Neuronal stem cell (in vitro differentiated cells): ENCODE data around the gene CAMTA1.
A peak's percentile ranks its signal among the peaks of the same experiment; 100 is the strongest.

Experiments used
- DNase-seq: peaks from one replicate; pipeline ENCODE4 v3.0.0-alpha.2; 2013; ENCODE audit warnings: low spot score
- H2AFZ ChIP-seq: one replicate; pipeline ENCODE4 v1.6.1; 2013; ENCODE audit warnings: mild to moderate bottlenecking, low read length, inconsistent platforms
- H2AK5ac ChIP-seq: 2 replicates; pipeline ENCODE4 v1.6.1; 2013; ENCODE audit warnings: low read depth, mild to moderate bottlenecking, inconsistent platforms, low read length, moderate library complexity, mixed read lengths
- H2BK120ac ChIP-seq: 2 replicates; pipeline ENCODE4 v1.6.1; 2013; ENCODE audit warnings: low read depth, mild to moderate bottlenecking, inconsistent platforms, low read length, moderate library complexity, mixed read lengths
- H2BK12ac ChIP-seq: one replicate; pipeline ENCODE4 v1.6.1; 2013; ENCODE audit warnings: low read length, inconsistent platforms
- H2BK15ac ChIP-seq: 2 replicates; pipeline ENCODE4 v1.6.1; 2013; ENCODE audit warnings: mild to moderate bottlenecking, low read length, inconsistent platforms, mixed read lengths
- H2BK5ac ChIP-seq: one replicate; pipeline ENCODE4 v1.6.1; 2013; ENCODE audit warnings: inconsistent platforms, mild to moderate bottlenecking, low read length, moderate library complexity
- H3K14ac ChIP-seq: one replicate; pipeline ENCODE4 v1.6.1; 2013; ENCODE audit warnings: low read length, inconsistent platforms
- H3K18ac ChIP-seq: 2 replicates; pipeline ENCODE4 v1.6.1; 2013; ENCODE audit warnings: low read length, inconsistent platforms
- H3K23ac ChIP-seq: 2 replicates; pipeline ENCODE4 v1.6.1; 2013; ENCODE audit warnings: low read depth, mild to moderate bottlenecking, mixed read lengths, low read length, inconsistent platforms; ENCODE audit not compliant: poor library complexity
- H3K27ac ChIP-seq: replicated peaks from 3 replicates; pipeline ENCODE4 v1.5.1; 2013; ENCODE audit warnings: low read length, inconsistent platforms
- H3K27me3 ChIP-seq, 3 experiments: 2 replicates each; pipeline ENCODE4 v1.6.1; 2013; ENCODE audit warnings: low read length in 3 of 3, mild to moderate bottlenecking in 2 of 3, inconsistent platforms in 1 of 3, low read depth in 1 of 3, mixed read lengths in 1 of 3, moderate library complexity in 1 of 3; ENCODE audit not compliant: control insufficient read depth in 3 of 3, insufficient read depth in 3 of 3
- H3K36me3 ChIP-seq, 2 donors: replicated peaks in 1 of 2; 2 replicates each; pipeline ENCODE4 v1.6.1; 2013; ENCODE audit warnings: low read length in 2 of 2; ENCODE audit not compliant: control insufficient read depth in 2 of 2, insufficient read depth in 2 of 2
- H3K4ac ChIP-seq: 2 replicates; pipeline ENCODE4 v1.6.1; 2013; ENCODE audit warnings: inconsistent platforms, mild to moderate bottlenecking, low read length, moderate library complexity
- H3K4me1 ChIP-seq, 2 donors: 1 replicate in 1 of 2; 2 replicates in 1 of 2; pipeline ENCODE4 v1.6.1; 2013; ENCODE audit warnings: low read length in 2 of 2, low read depth in 1 of 2; ENCODE audit not compliant: control insufficient read depth in 2 of 2, insufficient read depth in 1 of 2
- H3K4me2 ChIP-seq: one replicate; pipeline ENCODE4 v1.6.1; 2013; ENCODE audit warnings: mild to moderate bottlenecking, low read length, inconsistent platforms; ENCODE audit not compliant: insufficient read depth, poor library complexity, severe bottlenecking
- H3K4me3 ChIP-seq, 2 donors: 2 replicates each; pipeline ENCODE4 v1.5.1; 2013; ENCODE audit warnings: low read length in 2 of 2, mild to moderate bottlenecking in 2 of 2, inconsistent platforms in 1 of 2, moderate library complexity in 1 of 2
- H3K79me1 ChIP-seq: one replicate; pipeline ENCODE4 v1.6.1; 2013; ENCODE audit warnings: low read depth, mild to moderate bottlenecking, inconsistent platforms, low read length, moderate library complexity
- H3K9ac ChIP-seq: one replicate; pipeline ENCODE4 v1.6.1; 2013; ENCODE audit warnings: mild to moderate bottlenecking, low read depth, low read length, inconsistent platforms; ENCODE audit not compliant: poor library complexity
- H3K9me3 ChIP-seq, 2 donors: replicated peaks in 1 of 2; 2 replicates each; pipeline versions ENCODE3 to v1.6.1; 2013; ENCODE audit warnings: low read length in 2 of 2, mild to moderate bottlenecking in 2 of 2, inconsistent platforms in 1 of 2, low read depth in 1 of 2, mixed read lengths in 1 of 2, moderate library complexity in 1 of 2; ENCODE audit not compliant: control insufficient read depth in 2 of 2, insufficient read depth in 1 of 2
- H4K8ac ChIP-seq: one replicate; pipeline ENCODE4 v1.6.1; 2013; ENCODE audit warnings: low read depth, mild to moderate bottlenecking, inconsistent platforms, low read length, moderate library complexity
- H4K91ac ChIP-seq: one replicate; pipeline ENCODE4 v1.6.1; 2013; ENCODE audit warnings: low read length, low read depth, mild to moderate bottlenecking, inconsistent platforms; ENCODE audit not compliant: poor library complexity
- WGBS, 2 donors: extraction: QIAGEN DNeasy Blood & Tissue Kit; methylation state at CpG; one replicate each; pipeline ENCODE4 v1.1.7; 2013; ENCODE audit warnings: missing lambda C conversion rate in 2 of 2, mixed read lengths in 1 of 2; ENCODE audit not compliant: insufficient read length in 2 of 2, insufficient replicate concordance in 1 of 2; ENCODE audit errors: extremely low coverage in 2 of 2; 5-methylcytosine and 5-hydroxymethylcytosine counted together

The CAMTA1 gene

DNA sequence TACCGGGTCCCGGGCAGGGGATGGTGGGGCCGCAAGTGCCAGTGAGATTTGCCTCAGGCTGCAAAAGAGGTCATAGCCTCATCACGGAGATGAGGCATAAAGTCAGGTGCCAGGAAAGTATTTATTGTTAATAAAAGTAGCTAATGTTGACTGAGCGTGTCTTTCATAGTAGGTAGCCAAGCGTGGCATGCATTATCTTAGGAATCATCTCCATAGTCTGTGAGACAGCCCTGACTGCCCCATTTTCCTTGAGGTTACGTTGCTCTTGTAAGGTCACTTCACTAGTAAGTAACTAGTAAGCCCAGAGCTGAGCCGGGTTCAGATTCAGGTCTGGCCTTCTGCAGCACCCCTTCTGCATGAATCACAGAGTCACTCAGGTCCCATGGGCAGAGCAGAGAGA, 174.2 kb downstream of the CAMTA1 start:
- Histone ChIP-seq H4K8ac (no peak overlapping the region), H4K91ac (no peak overlapping the region), H3K9me3 (no peaks in the 10 kb centered on the region), H3K27me3 (peaks cover 0 to 90% (median 5%) of the 10 kb centered on the region in 3 experiments), H3K9ac (no peak overlapping the region), H3K4me1 (peaks cover 3 to 19% of the 10 kb centered on the region in 2 donors), H3K36me3 (no peaks in the 10 kb centered on the region), H3K18ac (peak overlapping the region; percentile 2), H3K4me3 (peak overlapping the region in 1 of 2 donors; percentile 28), H2BK15ac (no peak overlapping the region), H3K4ac (no peak overlapping the region), H3K14ac (no peak overlapping the region), H3K27ac (no peak overlapping the region), H3K23ac (no peak overlapping the region), H2BK5ac (no peak overlapping the region), H2AFZ (no peak overlapping the region), H3K4me2 (no peak overlapping the region), H3K79me1 (no peaks in the 10 kb centered on the region), H2BK120ac (no peak overlapping the region), H2AK5ac (no peak overlapping the region), H2BK12ac (no peak overlapping the region)
- no CpG with 5 or more reads among the region's 8 CpGs for WGBS, 2 donors
- no peak for DNase-seq

DNA sequence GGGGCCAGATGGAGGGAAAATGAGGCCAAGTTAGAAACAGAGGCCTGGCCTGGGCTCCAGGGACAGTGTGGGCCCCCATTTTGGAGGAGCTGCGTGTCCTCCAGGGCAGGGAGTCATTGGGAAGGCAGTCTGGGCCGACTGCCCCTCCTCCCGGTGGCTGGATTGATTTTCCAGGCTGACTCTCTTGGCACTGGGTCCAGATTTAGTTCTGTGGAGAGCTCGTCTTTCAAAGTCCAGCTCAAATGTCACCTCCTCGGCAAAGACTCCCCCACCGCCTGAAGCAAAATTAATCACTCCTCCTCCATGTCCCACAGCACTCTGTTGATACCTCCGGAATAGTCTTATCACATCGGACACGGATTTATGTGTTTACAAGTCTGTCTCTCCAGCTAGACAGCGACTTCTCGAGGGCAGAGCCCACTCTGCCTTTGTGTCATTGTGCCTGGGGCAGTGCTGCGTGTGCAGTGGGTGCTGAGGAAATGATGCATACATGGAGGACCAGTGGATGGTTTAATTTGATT, 175.1 kb downstream of the CAMTA1 start:
- H4K8ac ChIP-seq = no peak overlapping the region
- no CpG with 5 or more reads among the region's 12 CpGs for WGBS, 2 donors

DNA sequence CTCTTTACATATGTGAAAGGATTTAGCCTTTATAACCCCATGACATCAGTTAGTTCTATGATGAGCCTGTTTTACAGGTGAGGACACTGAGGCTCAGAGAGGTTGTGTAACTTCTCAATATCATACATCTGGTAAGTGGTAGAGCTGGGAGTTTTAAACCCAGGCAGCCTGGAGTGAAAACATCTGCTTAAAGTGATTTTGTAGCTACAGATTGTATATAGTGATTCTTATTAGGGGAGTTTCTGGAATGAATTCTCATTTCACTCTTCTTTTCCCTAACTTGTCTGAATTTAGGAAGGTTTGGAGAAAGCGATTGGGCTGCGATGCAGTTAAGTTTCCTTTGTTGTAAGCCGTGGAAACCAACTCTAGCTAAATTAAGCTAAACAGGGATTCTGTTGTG, 175.6 kb downstream of the CAMTA1 start:
- Histone ChIP-seq H2BK12ac (no peak overlapping the region), H3K4me2 (no peak overlapping the region), H3K18ac (no peak overlapping the region), H3K9me3 (no peaks in the 10 kb centered on the region), H3K23ac (no peak overlapping the region), H3K27me3 (peaks cover 0 to 90% (median 5%) of the 10 kb centered on the region in 3 experiments), H3K4me3 (no peak overlapping the region), H3K4me1 (peaks cover 0 to 15% of the 10 kb centered on the region in 2 donors), H4K8ac (no peak overlapping the region), H2BK5ac (no peak overlapping the region), H2BK120ac (no peak overlapping the region), H3K14ac (no peak overlapping the region), H3K79me1 (no peaks in the 10 kb centered on the region), H3K27ac (no peak overlapping the region), H4K91ac (no peak overlapping the region), H3K4ac (no peak overlapping the region), H3K36me3 (no peaks in the 10 kb centered on the region), H3K9ac (no peak overlapping the region), H2AK5ac (no peak overlapping the region), H2BK15ac (no peak overlapping the region), H2AFZ (no peak overlapping the region)
- DNase-seq = no peak
- no CpG with 5 or more reads among the region's 3 CpGs for WGBS, 2 donors

More for the DNA sequence above, 175.1 kb downstream of the CAMTA1 start:
- Histone ChIP-seq H2BK5ac (no peak overlapping the region), H3K9me3 (no peaks in the 10 kb centered on the region), H3K18ac (no peak overlapping the region), H3K23ac (no peak overlapping the region), H3K36me3 (no peaks in the 10 kb centered on the region), H3K14ac (no peak overlapping the region), H2BK12ac (no peak overlapping the region), H3K4me2 (no peak overlapping the region), H3K4me1 (peaks cover 0 to 16% of the 10 kb centered on the region in 2 donors), H3K27ac (no peak overlapping the region), H2BK15ac (no peak overlapping the region), H2BK120ac (no peak overlapping the region), H2AFZ (no peak overlapping the region), H2AK5ac (no peak overlapping the region), H3K4ac (no peak overlapping the region), H3K9ac (no peak overlapping the region), H3K27me3 (peaks cover 0 to 90% (median 5%) of the 10 kb centered on the region in 3 experiments), H3K79me1 (no peaks in the 10 kb centered on the region), H4K91ac (no peak overlapping the region), H3K4me3 (no peak overlapping the region)
- no peak for DNase-seq

DNA sequence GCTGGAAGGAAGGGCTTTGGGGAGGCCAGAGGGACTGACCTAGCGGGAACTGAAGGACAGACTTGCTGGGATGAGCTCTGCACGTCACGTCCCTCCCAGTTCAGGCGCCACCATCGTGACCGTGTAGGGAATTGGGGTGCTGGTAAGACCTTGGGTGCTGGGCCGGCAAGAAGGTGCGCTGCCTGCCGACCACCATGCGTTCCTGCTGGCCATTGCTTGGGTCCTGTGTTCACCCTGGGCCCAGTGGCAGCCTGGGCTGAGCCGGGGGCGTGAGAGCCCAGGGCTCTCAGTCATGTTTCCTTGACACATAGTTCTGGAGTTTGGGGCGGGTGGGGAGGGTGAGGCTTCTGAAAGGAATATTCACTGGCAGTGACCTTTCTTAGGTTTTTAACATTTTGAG, 176.0 kb downstream of the CAMTA1 start:
- Histone ChIP-seq H3K4me2 (peak overlapping the region; percentile 89), H2BK12ac (no peak overlapping the region), H3K14ac (peak overlapping the region; percentile 78), H3K27me3 (peaks cover 0 to 90% (median 5%) of the 10 kb centered on the region in 3 experiments), H3K9ac (peak overlapping the region; percentile 56), H3K4ac (no peak overlapping the region), H3K18ac (peak overlapping the region; percentile 66), H2BK120ac (no peak overlapping the region), H3K27ac (no peak overlapping the region), H2AK5ac (peak overlapping the region; percentile 53), H4K91ac (no peak overlapping the region), H3K23ac (peak overlapping the region; percentile 78), H4K8ac (no peak overlapping the region), H2BK15ac (no peak overlapping the region), H2BK5ac (peak overlapping the region; percentile 19), H3K4me1 (peaks cover 0 to 15% of the 10 kb centered on the region in 2 donors), H2AFZ (no peak overlapping the region), H3K79me1 (no peaks in the 10 kb centered on the region), H3K9me3 (no peaks in the 10 kb centered on the region), H3K4me3 (peak overlapping the region in 1 of 2 donors; percentile 13), H3K36me3 (no peaks in the 10 kb centered on the region)
- no peak for DNase-seq
- WGBS, 2 donors = no CpG with 5 or more reads among the region's 13 CpGs
